Stimulated activated CD8-positive, alpha-beta memory T cell treated with anti-CD3 and anti-CD28 coated beads, Interleukin-7, amount 100 ng/mL, for 24 hours (primary cell): ENCODE data around the gene HECA.
"Not testable (repeated sequence)": the region's sequence is repeated elsewhere in the genome, so short reads cannot be mapped to it uniquely, and the experiment has no call there.

Experiments used
- DNase-seq: peaks from one replicate; pipeline ENCODE4 v3.0.0-alpha.2; 2020; ENCODE audit warnings: low read depth

HECA gene

DNA sequence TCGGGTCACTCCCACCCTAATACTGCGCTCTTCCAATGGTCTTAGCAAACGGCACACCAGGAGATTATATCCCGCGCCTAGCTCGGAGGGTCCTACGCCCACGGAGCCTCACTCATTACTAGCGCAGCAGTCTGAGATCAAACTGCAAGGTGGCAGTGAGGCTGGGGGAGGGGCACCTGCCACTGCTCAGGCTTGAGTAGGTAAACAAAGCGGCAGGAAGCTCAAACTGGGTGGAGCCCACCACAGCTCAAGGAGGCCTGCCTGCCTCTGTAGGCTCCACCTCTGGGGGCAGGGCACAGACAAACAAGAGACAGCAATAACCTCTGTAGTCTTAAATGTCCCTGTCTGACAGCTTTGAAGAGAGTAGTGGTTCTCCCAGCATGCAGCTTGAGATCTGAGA is 75.9 kb downstream of the HECA start:
- not testable (repeated sequence) for DNase-seq

DNA sequence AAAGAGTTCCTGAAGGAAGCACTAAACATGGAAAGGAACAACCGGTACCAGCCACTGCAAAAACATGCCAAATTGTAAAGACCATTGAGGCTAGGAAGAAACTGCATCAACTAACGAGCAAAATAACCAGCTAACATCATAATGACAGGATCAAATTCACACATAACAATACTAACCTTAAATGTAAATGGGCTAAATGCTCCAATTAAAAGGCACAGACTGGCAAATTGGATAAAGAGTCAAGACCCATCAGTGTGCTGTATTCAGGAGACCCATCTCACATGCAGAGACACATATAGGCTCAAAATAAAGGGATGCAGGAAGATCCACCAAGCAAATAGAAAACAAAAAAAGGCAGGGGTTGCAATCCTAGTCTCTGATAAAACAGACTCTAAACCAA is 77.6 kb downstream of the HECA start:
- not testable (repeated sequence) for DNase-seq

DNA sequence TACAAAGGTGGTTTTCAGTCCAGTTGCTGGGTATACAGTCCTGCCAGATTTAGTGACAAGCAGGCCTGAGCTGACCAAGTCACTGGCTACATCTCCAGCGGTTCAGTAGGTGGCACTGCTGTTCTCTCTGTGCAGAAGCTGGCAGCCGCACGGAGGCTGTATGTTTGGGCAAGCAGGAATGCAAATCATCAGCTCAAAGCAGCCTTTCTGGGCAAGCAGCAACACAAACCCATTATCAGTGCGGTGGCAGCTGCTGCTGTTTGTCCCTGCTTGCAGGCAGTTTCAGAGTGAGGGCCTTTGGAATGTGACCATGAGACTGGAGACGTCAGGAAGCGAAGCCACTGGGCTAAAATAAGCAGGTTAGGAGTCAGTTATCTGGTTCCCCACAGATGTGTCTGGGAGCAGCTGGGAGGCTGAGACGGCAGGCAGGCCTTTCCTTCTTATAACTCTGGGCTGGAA is 84.4 kb downstream of the HECA start:
- DNase-seq, result peak; percentile 21

DNA sequence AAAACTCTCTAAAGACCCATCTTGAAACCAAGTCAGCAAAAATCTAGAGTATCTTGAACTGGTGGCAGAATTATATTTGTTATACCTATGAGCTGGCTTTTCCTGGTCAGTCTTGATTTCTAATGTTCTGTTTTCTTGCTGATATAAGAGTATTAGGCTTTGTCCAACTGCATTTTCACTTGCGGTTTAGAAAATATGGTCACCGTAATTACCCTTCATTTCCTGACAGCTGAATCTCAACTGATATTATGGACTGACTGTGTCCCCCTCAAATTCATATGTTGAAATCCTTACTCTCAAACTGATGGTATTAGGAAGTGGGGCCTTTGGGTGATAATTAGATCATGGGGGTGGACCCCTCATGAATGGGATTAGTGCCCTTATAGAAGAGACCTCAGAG is 84.9 kb downstream of the HECA start:
- DNase-seq, result no peak

DNA sequence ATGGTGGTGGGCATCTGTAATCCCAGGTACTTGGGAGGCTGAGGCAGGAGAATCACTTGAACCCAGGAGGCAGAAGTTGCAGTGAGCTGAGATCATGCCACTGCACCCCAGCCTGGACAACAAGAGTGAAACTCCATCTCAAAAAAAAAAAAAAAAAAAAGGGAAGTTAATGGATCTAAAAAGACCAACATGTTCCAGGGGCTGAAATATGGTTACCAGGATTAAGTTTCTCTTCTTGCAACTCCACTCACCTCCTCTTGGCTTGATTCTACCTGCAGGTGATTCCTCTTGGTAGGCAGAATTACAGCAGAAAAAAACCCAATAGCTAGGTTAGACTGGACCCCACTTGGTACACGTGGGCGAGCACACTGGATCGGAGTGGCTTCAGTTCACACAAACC is 93.5 kb downstream of the HECA start:
- not testable (repeated sequence) for DNase-seq
